ENCODE results near the gene TMEM98.
"Not testable (repeated sequence)": the region's sequence is repeated elsewhere in the genome, so short reads cannot be mapped to it uniquely, and the experiment has no call there.

The TMEM98 gene

DNA sequence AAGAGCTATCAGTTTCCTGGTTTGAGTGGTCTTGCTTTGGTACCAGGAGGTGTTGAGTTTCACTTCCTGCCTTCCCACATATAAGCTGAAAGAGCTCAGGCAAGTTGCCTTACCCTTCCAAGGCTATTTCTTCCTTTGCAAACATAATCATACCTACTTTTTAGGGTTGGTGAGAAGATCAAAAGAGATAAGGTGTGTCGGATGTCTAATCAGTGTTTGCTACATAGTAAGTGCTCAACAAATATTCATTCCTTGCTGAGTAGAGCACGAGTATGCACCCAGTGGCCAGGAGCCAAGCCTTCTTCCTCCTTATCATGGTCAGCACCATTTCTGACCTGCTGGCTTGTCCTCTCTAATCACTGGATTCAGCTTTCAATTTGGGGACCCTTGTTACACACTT, 12.7 kb upstream of the TMEM98 start:
- TF ChIP-seq, protein P1, sequence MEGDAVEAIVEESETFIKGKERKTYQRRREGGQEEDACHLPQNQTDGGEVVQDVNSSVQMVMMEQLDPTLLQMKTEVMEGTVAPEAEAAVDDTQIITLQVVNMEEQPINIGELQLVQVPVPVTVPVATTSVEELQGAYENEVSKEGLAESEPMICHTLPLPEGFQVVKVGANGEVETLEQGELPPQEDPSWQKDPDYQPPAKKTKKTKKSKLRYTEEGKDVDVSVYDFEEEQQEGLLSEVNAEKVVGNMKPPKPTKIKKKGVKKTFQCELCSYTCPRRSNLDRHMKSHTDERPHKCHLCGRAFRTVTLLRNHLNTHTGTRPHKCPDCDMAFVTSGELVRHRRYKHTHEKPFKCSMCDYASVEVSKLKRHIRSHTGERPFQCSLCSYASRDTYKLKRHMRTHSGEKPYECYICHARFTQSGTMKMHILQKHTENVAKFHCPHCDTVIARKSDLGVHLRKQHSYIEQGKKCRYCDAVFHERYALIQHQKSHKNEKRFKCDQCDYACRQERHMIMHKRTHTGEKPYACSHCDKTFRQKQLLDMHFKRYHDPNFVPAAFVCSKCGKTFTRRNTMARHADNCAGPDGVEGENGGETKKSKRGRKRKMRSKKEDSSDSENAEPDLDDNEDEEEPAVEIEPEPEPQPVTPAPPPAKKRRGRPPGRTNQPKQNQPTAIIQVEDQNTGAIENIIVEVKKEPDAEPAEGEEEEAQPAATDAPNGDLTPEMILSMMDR (IDR thresholded peaks at IDR 0.05; ENCODE audit: control insufficient read depth, extremely low read depth, insufficient read depth): no peak
- DNase-seq (ENCODE audit: low read depth): no peak
- H3K4me3 ChIP-seq (ENCODE audit: low read depth, low read length): no peak overlapping the region

DNA sequence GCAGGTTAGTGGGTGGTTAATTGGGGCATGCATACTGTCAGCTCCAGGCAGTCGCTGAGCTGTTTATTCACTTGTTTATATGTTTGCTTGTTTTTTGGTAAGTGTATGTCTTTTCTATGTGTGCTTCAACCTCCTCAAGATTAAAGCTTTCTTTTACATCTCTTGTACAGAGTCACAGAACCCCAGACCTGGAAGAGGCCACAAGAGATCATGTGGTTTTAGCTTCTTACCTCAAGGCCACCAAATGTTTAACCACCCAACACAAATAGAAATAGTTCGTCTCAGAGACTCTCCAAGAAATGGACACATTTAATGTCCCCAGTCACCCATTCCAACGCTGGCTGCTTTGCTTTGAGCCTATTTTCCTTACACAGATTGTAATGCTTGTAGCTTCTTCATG, 11.8 kb upstream of the TMEM98 start:
- H3K4me3 ChIP-seq (ENCODE audit: low read depth, low read length): no peak overlapping the region
- DNase-seq (ENCODE audit: low read depth): no peak
- TF ChIP-seq, protein P1 (IDR thresholded peaks at IDR 0.05; ENCODE audit: control insufficient read depth, extremely low read depth, insufficient read depth): no peak

DNA sequence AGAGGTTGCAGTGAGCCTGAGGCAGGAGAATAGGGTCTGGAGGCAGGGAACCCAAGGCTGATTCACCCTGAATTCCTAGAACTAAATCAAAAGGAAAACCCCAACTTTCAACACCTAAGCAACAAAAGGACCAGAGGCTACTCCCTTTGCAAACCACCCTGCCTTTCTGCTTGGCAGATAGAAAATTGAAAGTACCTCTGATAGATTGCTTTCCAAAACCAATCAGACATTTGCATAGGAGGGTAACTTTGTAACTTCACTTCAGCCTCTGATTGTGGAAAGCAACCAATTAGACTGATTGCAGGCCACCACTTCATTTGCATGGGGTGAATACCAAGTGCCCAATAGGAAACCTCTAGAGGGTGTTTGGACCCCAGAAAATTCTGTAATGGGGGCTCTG, 10.9 kb upstream of the TMEM98 start:
- no peak for DNase-seq (ENCODE audit: low read depth)
- TF ChIP-seq, protein P1 (IDR thresholded peaks at IDR 0.05; ENCODE audit: control insufficient read depth, extremely low read depth, insufficient read depth): no peak
- no peak overlapping the region for H3K4me3 ChIP-seq (ENCODE audit: low read depth, low read length)

DNA sequence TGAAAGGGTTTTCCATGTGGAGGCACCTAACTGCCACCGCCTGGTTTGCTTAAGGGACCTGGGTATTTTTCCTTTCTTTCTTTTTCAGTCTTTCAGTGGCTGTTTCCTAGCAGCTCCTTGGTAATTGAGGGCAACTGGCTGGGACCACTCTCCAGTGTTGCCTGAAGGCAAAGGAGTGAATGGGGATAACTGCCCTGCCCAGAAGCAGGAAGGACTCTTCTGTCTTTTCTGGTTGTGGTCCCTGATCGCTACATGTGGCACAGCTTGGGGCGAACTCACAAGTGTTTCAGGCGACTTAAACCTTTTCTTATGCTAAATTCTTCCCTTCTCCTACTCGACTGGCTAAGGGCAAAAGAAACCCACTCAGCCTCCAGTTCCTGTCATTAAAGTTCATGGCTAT, 10.1 kb upstream of the TMEM98 start:
- TF ChIP-seq, protein P1 (IDR thresholded peaks at IDR 0.05; ENCODE audit: control insufficient read depth, extremely low read depth, insufficient read depth): no peak
- no peak for DNase-seq (ENCODE audit: low read depth)
- no peak overlapping the region for H3K4me3 ChIP-seq (ENCODE audit: low read depth, low read length)

DNA sequence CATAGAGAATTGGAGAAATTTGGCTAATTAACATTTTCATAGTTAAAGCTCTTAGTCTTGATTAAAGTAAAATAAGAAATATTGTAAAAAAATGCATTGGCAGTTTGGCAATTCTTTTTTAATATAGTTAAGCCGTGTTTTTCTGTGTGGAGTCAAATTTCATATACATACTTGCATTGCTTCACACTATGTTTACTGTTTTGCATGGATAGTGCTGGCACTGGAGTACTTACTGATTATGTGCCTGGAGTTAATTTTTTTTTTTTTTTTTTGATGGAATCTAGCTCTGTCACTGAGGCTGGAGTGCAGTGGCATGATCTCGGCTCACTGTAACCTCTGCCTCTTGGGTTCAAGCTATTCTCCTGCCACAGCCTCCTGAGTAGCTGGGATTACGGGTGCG, 8.1 kb upstream of the TMEM98 start:
- not testable (repeated sequence) for DNase-seq (ENCODE audit: low read depth)

DNA sequence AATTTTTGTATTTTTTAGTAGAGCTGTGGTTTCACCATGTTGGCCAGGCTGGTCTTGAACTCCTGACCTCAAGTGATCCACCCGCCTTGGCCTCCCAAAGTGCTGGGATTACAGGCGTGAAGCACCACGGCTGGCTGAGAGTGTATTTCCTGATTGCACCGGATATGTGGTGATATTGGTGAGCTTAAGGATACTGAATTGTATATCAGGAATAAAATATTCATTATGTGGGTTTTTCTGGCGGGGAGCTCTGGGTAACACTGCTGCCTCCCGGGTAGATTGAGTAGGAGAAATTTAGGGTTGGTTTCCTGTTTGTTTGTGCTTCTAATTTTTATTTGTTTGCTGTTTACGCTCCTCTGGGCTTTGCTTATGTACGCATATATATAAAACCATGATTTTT, 7.7 kb upstream of the TMEM98 start:
- H3K4me3 ChIP-seq (ENCODE audit: low read depth, low read length): no peak overlapping the region
- TF ChIP-seq, protein P1 (IDR thresholded peaks at IDR 0.05; ENCODE audit: control insufficient read depth, extremely low read depth, insufficient read depth): no peak
- DNase-seq (ENCODE audit: low read depth): no peak

More for the DNA sequence above, 8.1 kb upstream of the TMEM98 start:
- not testable (repeated sequence) for H3K4me3 ChIP-seq (ENCODE audit: low read depth, low read length)

DNA sequence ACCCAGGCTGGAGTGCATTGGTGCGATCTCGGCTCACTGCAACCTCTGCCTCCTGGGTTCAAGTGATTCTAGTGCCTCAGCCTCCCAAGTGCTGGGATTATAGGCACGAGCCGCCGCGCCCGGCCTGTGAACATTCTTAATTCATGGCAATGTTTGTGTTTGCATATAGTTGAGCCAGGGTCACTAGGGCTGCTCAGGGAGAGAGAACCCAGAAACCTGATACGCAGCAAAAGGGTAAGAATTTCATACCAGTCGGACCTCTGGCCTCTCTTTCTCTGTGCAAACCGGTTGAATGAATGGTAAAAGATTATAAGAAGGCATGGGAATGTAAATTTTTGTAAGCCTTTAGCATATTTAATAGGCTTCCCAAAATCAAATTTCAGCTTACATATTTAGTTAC, 6.9 kb upstream of the TMEM98 start:
- no peak for DNase-seq (ENCODE audit: low read depth)
- TF ChIP-seq, protein P1 (IDR thresholded peaks at IDR 0.05; ENCODE audit: control insufficient read depth, extremely low read depth, insufficient read depth): no peak
- no peak overlapping the region for H3K4me3 ChIP-seq (ENCODE audit: low read depth, low read length)

DNA sequence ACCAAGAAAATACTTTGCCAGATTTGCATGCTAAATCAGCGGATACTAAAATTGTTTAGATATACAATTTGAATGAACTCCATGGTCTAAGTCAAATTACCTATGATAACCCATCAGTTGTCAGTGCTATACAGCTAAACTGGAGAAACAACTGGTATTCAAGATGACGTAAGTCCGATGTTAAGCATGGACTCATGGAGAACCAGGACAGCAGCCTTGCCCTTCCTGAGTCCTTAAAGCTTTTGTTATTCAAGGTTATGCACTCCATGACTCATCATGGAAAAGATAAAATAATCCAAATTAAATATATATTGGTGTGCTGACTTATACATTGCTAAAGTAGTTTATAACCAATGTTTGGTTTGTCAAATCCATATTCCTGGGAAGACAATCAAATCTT, 4.0 kb upstream of the TMEM98 start:
- DNase-seq (ENCODE audit: low read depth); H3K4me3 ChIP-seq (ENCODE audit: low read depth, low read length): not testable (repeated sequence)
